Measurements from ENCODE around the gene CERS3. TPM values are rescaled to one million over a fixed set of nuclear protein-coding genes. Genes with fewer than 3 reads are reported as not detected.

The CERS3 gene
- total and polyA plus RNA-seq, 2 experiments from 2014 or later = not detected

GRCh38 chr15:100464256-100464655 lies 64.5 kb downstream of the CERS3 start:
- Histone ChIP-seq H4K20me1 (ENCODE audit: insufficient read depth) (no peaks in the 10 kb centered on the region), H3K4me1 (ENCODE audit: insufficient read depth) (no peaks in the 10 kb centered on the region), H3K27ac (no peak overlapping the region), H3K9ac (no peak overlapping the region), H3K9me2 (ENCODE audit: insufficient read depth) (no peaks in the 10 kb centered on the region), H3K27me3 (replicated peaks; ENCODE audit: insufficient read depth) (no peaks in the 10 kb centered on the region), H3F3A (ENCODE audit: insufficient read depth) (no peaks in the 10 kb centered on the region), H3K79me2 (ENCODE audit: insufficient read depth) (no peaks in the 10 kb centered on the region), H2AFZ (no peak overlapping the region), H3K36me3 (ENCODE audit: low read depth) (no peaks in the 10 kb centered on the region), H3K4me3 (no peak overlapping the region), H3K4me2 (ENCODE audit: unreplicated experiment) (no peak overlapping the region), H3K9me3 (ENCODE audit: low read depth) (no peaks in the 10 kb centered on the region)
- WGBS, 2 experiments (ENCODE audit: low coverage in 1 of 2, low lambda C conversion rate in 2 of 2, missing lambda C conversion rate in 2 of 2) = 4 to 8% methylated on average over 3 of the region's 3 CpGs
- TF ChIP-seq EZH2 (IDR thresholded peaks at IDR 0.05; ENCODE audit: insufficient read depth, poor library complexity, severe bottlenecking) (no peak), EZH2phosphoT487 (IDR thresholded peaks at IDR 0.05; ENCODE audit: insufficient read depth, low read depth) (no peak)
- in situ Hi-C loops (cut with MboI) = no loop called here
- no peak for DNase-seq

DNA sequence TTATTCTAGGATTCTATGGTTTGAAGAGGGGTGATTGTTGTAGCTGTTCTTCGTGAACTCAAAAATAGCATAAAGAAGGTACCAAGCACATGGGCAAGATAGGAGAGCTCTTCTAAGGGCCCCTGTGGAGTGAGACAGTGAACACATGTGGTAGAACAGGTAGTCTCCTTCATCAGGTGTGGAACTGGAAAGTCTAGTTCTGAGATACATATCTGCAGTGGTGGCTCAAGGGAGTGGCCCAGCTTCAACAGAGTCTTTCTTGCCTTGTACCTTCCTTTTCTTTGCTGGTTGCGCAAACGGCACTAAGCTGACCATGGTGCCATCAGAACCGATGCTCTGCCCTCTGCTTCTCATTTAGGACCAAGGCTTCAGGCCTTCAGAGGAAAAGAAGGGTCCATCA lies 65.2 kb downstream of the CERS3 start:
- Histone ChIP-seq H2AFZ (no peak overlapping the region), H3K79me2 (ENCODE audit: insufficient read depth) (no peaks in the 10 kb centered on the region), H3K36me3 (ENCODE audit: low read depth) (no peaks in the 10 kb centered on the region), H3F3A (ENCODE audit: insufficient read depth) (no peaks in the 10 kb centered on the region), H3K9me3 (ENCODE audit: low read depth) (no peaks in the 10 kb centered on the region), H3K4me1 (ENCODE audit: insufficient read depth) (no peaks in the 10 kb centered on the region), H3K4me3 (no peak overlapping the region), H4K20me1 (ENCODE audit: insufficient read depth) (no peaks in the 10 kb centered on the region), H3K27me3 (replicated peaks; ENCODE audit: insufficient read depth) (no peaks in the 10 kb centered on the region), H3K9ac (no peak overlapping the region), H3K9me2 (ENCODE audit: insufficient read depth) (no peaks in the 10 kb centered on the region), H3K27ac (no peak overlapping the region), H3K4me2 (ENCODE audit: unreplicated experiment) (no peak overlapping the region)
- WGBS, 2 experiments (ENCODE audit: low coverage in 1 of 2, low lambda C conversion rate in 2 of 2, missing lambda C conversion rate in 2 of 2) = 29 to 30% methylated on average over 4 of the region's 4 CpGs
- in situ Hi-C loops (cut with MboI) = no loop called here
- TF ChIP-seq EZH2phosphoT487 (IDR thresholded peaks at IDR 0.05; ENCODE audit: insufficient read depth, low read depth) = no peak
- TF ChIP-seq EZH2 (IDR thresholded peaks at IDR 0.05; ENCODE audit: insufficient read depth, poor library complexity, severe bottlenecking) = no peak
- DNase-seq = no peak

DNA sequence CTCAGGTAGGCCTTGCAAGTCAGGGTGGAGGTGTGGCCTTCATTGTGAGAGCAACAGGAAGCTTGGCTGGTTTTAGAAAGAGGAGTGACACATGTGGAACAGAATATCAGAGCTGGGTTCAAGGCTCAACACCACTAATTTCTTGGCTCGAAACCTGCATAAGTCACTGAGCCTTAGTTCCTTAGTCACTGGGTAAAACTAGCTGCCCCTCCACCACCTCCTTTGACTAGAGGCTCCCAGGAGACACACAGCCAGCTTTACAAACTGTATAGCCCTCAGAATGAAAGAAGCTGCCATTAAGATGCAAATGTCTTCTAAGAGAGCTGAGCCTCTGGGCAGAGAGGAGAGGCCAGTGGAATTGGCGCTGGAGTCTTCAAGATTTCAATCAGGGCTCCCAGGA lies 67.7 kb downstream of the CERS3 start:
- Histone ChIP-seq H4K20me1 (ENCODE audit: insufficient read depth) (no peaks in the 10 kb centered on the region), H3K4me2 (ENCODE audit: unreplicated experiment) (no peak overlapping the region), H3F3A (ENCODE audit: insufficient read depth) (no peaks in the 10 kb centered on the region), H3K4me1 (ENCODE audit: insufficient read depth) (no peaks in the 10 kb centered on the region), H3K27me3 (replicated peaks; ENCODE audit: insufficient read depth) (no peaks in the 10 kb centered on the region), H3K9me2 (ENCODE audit: insufficient read depth) (no peaks in the 10 kb centered on the region), H3K9me3 (ENCODE audit: low read depth) (peaks cover 8% of the 10 kb centered on the region), H3K4me3 (no peak overlapping the region), H3K9ac (no peak overlapping the region), H3K27ac (no peak overlapping the region), H3K36me3 (ENCODE audit: low read depth) (no peaks in the 10 kb centered on the region), H3K79me2 (ENCODE audit: insufficient read depth) (no peaks in the 10 kb centered on the region), H2AFZ (no peak overlapping the region)
- in situ Hi-C loops (cut with MboI) = no loop called here
- no peak for TF ChIP-seq EZH2phosphoT487 (IDR thresholded peaks at IDR 0.05; ENCODE audit: insufficient read depth, low read depth)
- no peak for TF ChIP-seq EZH2 (IDR thresholded peaks at IDR 0.05; ENCODE audit: insufficient read depth, poor library complexity, severe bottlenecking)
- 5 to 8% methylated on average over 2 of the region's 2 CpGs for WGBS, 2 experiments (ENCODE audit: low coverage in 1 of 2, low lambda C conversion rate in 2 of 2, missing lambda C conversion rate in 2 of 2)
- no peak for DNase-seq

- H3K9me3 ChIP-seq (ENCODE audit: low read depth) = peaks cover 8% of the 10 kb centered on the region
- no peak overlapping the region for H3K9ac ChIP-seq
- no peak for TF ChIP-seq EZH2 (IDR thresholded peaks at IDR 0.05; ENCODE audit: insufficient read depth, poor library complexity, severe bottlenecking)
- TF ChIP-seq EZH2phosphoT487 (IDR thresholded peaks at IDR 0.05; ENCODE audit: insufficient read depth, low read depth) = no peak
- no peaks in the 10 kb centered on the region for H4K20me1 ChIP-seq (ENCODE audit: insufficient read depth)
- no peaks in the 10 kb centered on the region for H3F3A ChIP-seq (ENCODE audit: insufficient read depth)
- no peaks in the 10 kb centered on the region for H3K9me2 ChIP-seq (ENCODE audit: insufficient read depth)
- in situ Hi-C loops (cut with MboI) = no loop called here
- no peaks in the 10 kb centered on the region for H3K27me3 ChIP-seq (replicated peaks; ENCODE audit: insufficient read depth)
- no peaks in the 10 kb centered on the region for H3K4me1 ChIP-seq (ENCODE audit: insufficient read depth)
- no peak overlapping the region for H2AFZ ChIP-seq
- H3K79me2 ChIP-seq (ENCODE audit: insufficient read depth) = no peaks in the 10 kb centered on the region
- DNase-seq = peak; percentile 32
- H3K36me3 ChIP-seq (ENCODE audit: low read depth) = no peaks in the 10 kb centered on the region
- no peak overlapping the region for H3K27ac ChIP-seq
- no peak overlapping the region for H3K4me2 ChIP-seq (ENCODE audit: unreplicated experiment)
- WGBS, 2 experiments (ENCODE audit: low coverage in 1 of 2, low lambda C conversion rate in 2 of 2, missing lambda C conversion rate in 2 of 2) = 17 to 26% methylated on average over 1 of the region's 1 CpG
- H3K4me3 ChIP-seq = no peak overlapping the region
These were observed 71.5 kb downstream of the CERS3 start for GRCh38 chr15:100457201-100457600.

DNA sequence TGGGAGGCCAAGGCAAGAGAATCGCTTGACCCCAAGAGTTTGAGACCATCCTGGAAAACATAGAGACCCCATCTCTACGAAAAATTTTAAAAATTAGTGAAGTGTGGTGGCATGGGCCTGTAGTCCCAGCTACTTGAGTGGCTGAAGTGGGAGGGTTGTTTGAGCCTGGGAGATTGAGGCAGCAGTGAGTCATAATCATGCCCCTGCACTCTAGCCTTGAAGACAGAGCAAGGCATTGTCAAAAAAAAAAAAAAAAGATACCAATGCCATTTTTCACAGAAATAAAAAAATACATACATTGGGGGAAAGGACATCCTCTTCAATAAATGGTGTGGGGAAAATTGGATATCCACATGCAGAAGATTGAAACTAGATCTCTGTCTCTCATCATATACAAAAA lies 74.6 kb downstream of the CERS3 start:
- no peak for DNase-seq
- no peak overlapping the region for H2AFZ ChIP-seq
- H3F3A ChIP-seq (ENCODE audit: insufficient read depth) = no peaks in the 10 kb centered on the region
- H3K9me2 ChIP-seq (ENCODE audit: insufficient read depth) = no peaks in the 10 kb centered on the region
- H3K36me3 ChIP-seq (ENCODE audit: low read depth) = no peaks in the 10 kb centered on the region
- H3K79me2 ChIP-seq (ENCODE audit: insufficient read depth) = no peaks in the 10 kb centered on the region
- H3K27me3 ChIP-seq (replicated peaks; ENCODE audit: insufficient read depth) = no peaks in the 10 kb centered on the region
- H3K9ac ChIP-seq = no peak overlapping the region
- H3K9me3 ChIP-seq (ENCODE audit: low read depth) = peaks cover 8% of the 10 kb centered on the region
- no peak overlapping the region for H3K4me2 ChIP-seq (ENCODE audit: unreplicated experiment)
- TF ChIP-seq EZH2phosphoT487 (IDR thresholded peaks at IDR 0.05; ENCODE audit: insufficient read depth, low read depth) = no peak
- TF ChIP-seq EZH2 (IDR thresholded peaks at IDR 0.05; ENCODE audit: insufficient read depth, poor library complexity, severe bottlenecking) = no peak
- H3K4me3 ChIP-seq = no peak overlapping the region
- no peak overlapping the region for H3K27ac ChIP-seq
- in situ Hi-C loops (cut with MboI) = no loop called here
- WGBS, 2 experiments (ENCODE audit: low coverage in 1 of 2, low lambda C conversion rate in 2 of 2, missing lambda C conversion rate in 2 of 2) = 3% methylated on average over 2 of the region's 2 CpGs
- no peaks in the 10 kb centered on the region for H4K20me1 ChIP-seq (ENCODE audit: insufficient read depth)
- no peaks in the 10 kb centered on the region for H3K4me1 ChIP-seq (ENCODE audit: insufficient read depth)
